Trophoblast cell (in vitro differentiated cells and primary cell): Measurements from ENCODE around the gene GYS1.

ENCODE experiments used
- DNase-seq, 2 donors: peaks; one replicate each; pipeline ENCODE4 v3.0.0-alpha.2; 2016
- H2AFZ ChIP-seq: 2 replicates; pipeline ENCODE4 v1.6.1; 2013; ENCODE audit warnings: low read length, moderate library complexity, mild to moderate bottlenecking; ENCODE audit not compliant: insufficient read depth, poor library complexity
- H2AK5ac ChIP-seq: 2 replicates; pipeline ENCODE4 v1.6.1; 2013; ENCODE audit warnings: mild to moderate bottlenecking, low read length
- H2BK120ac ChIP-seq: 2 replicates; pipeline ENCODE4 v1.6.1; 2013; ENCODE audit warnings: low read length, mild to moderate bottlenecking, moderate library complexity; ENCODE audit not compliant: insufficient read depth, poor library complexity
- H2BK12ac ChIP-seq: 2 replicates; pipeline ENCODE4 v1.6.1; 2013; ENCODE audit warnings: mild to moderate bottlenecking, low read length, moderate library complexity
- H2BK5ac ChIP-seq: 2 replicates; pipeline ENCODE4 v1.6.1; 2013; ENCODE audit warnings: low read length, low read depth, moderate library complexity, mild to moderate bottlenecking; ENCODE audit not compliant: poor library complexity
- H3K14ac ChIP-seq: 2 replicates; pipeline ENCODE4 v1.6.1; 2013; ENCODE audit warnings: mild to moderate bottlenecking, low read length
- H3K18ac ChIP-seq: 2 replicates; pipeline ENCODE4 v1.6.1; 2013; ENCODE audit warnings: mild to moderate bottlenecking, low read length
- H3K23ac ChIP-seq: 2 replicates; pipeline ENCODE4 v1.6.1; 2013; ENCODE audit warnings: low read length
- H3K27ac ChIP-seq: 2 replicates; pipeline ENCODE4 v1.5.1; 2013; ENCODE audit warnings: low read depth, mild to moderate bottlenecking, inconsistent platforms, low read length, moderate library complexity
- H3K27me3 ChIP-seq: 2 replicates; pipeline ENCODE4 v1.6.1; 2013; ENCODE audit warnings: inconsistent platforms, mild to moderate bottlenecking, low read length, moderate library complexity; ENCODE audit not compliant: insufficient read depth
- H3K36me3 ChIP-seq, 2 experiments: 1 replicate in 1 of 2; 2 replicates in 1 of 2; pipeline ENCODE4 v1.6.1; 2013; ENCODE audit warnings: low read length in 2 of 2, mild to moderate bottlenecking in 2 of 2, moderate library complexity in 1 of 2; ENCODE audit not compliant: insufficient read depth in 2 of 2, control insufficient read depth in 1 of 2
- H3K4ac ChIP-seq: 2 replicates; pipeline ENCODE4 v1.6.1; 2013; ENCODE audit warnings: low read depth, mild to moderate bottlenecking, low read length, moderate library complexity
- H3K4me1 ChIP-seq, 2 experiments: 1 replicate in 1 of 2; 2 replicates in 1 of 2; pipeline ENCODE4 v1.6.1; 2013; ENCODE audit warnings: low read length in 2 of 2, mild to moderate bottlenecking in 2 of 2, moderate library complexity in 1 of 2; ENCODE audit not compliant: insufficient read depth in 2 of 2, control insufficient read depth in 1 of 2
- H3K4me2 ChIP-seq: 2 replicates; pipeline ENCODE4 v1.6.1; 2013; ENCODE audit warnings: inconsistent platforms, mild to moderate bottlenecking, low read length, moderate library complexity
- H3K4me3 ChIP-seq: 2 replicates; pipeline ENCODE4 v1.5.1; 2013; ENCODE audit warnings: mild to moderate bottlenecking, low read depth, low read length, inconsistent platforms
- H3K79me1 ChIP-seq: one replicate; pipeline ENCODE4 v1.6.1; 2013; ENCODE audit warnings: low read length
- H3K79me2 ChIP-seq: 2 replicates; pipeline ENCODE4 v1.6.1; 2013; ENCODE audit warnings: low read length, mild to moderate bottlenecking; ENCODE audit not compliant: control insufficient read depth, insufficient read depth, poor library complexity
- H3K9ac ChIP-seq: 2 replicates; pipeline ENCODE4 v1.6.1; 2013; ENCODE audit warnings: mild to moderate bottlenecking, low read length
- H3K9me3 ChIP-seq: 2 replicates; pipeline ENCODE4 v1.6.1; 2013; ENCODE audit warnings: low read depth, mild to moderate bottlenecking, control low read depth, inconsistent platforms, low read length; ENCODE audit not compliant: insufficient read depth
- H4K12ac ChIP-seq: 2 replicates; pipeline ENCODE4 v1.6.1; 2013; ENCODE audit warnings: low read depth, mild to moderate bottlenecking, low read length, moderate library complexity
- H4K8ac ChIP-seq: 2 replicates; pipeline ENCODE4 v1.6.1; 2013; ENCODE audit warnings: low read depth, mild to moderate bottlenecking, low read length, moderate library complexity
- H4K91ac ChIP-seq: one replicate; pipeline ENCODE4 v1.6.1; 2013; ENCODE audit warnings: low read depth, mild to moderate bottlenecking, low read length, moderate library complexity
- WGBS: extraction: QIAGEN DNeasy Blood & Tissue Kit; methylation state at CpG from one replicate; pipeline ENCODE4 v1.1.7; 2013; ENCODE audit warnings: missing lambda C conversion rate; ENCODE audit not compliant: insufficient read length, insufficient coverage; ENCODE audit errors: extremely low coverage; 5-methylcytosine and 5-hydroxymethylcytosine counted together

Gene GYS1

GRCh38 chr19:48938256-48938655 lies 54.9 kb downstream of the GYS1 start:
- Histone ChIP-seq H3K4me1 (peaks cover 0 to 2% of the 10 kb centered on the region in 2 experiments), H3K27me3 (no peaks in the 10 kb centered on the region), H3K4me3 (no peak overlapping the region), H3K36me3 (no peaks in the 10 kb centered on the region), H2BK120ac (no peak overlapping the region), H3K4ac (no peak overlapping the region), H3K4me2 (no peak overlapping the region), H2AFZ (no peak overlapping the region), H4K91ac (no peak overlapping the region), H3K14ac (no peak overlapping the region), H3K18ac (no peak overlapping the region), H2BK5ac (no peak overlapping the region), H2BK12ac (no peak overlapping the region), H4K12ac (no peak overlapping the region), H3K79me1 (no peaks in the 10 kb centered on the region), H4K8ac (no peak overlapping the region), H3K27ac (no peak overlapping the region), H3K9me3 (peaks cover 3% of the 10 kb centered on the region), H2AK5ac (no peak overlapping the region), H3K9ac (no peak overlapping the region), H3K79me2 (no peaks in the 10 kb centered on the region), H3K23ac (no peak overlapping the region)
- WGBS: no CpG with 5 or more reads among the region's 7 CpGs
- DNase-seq: no peak

- WGBS: no CpG with 5 or more reads among the region's 25 CpGs
- H3K4ac ChIP-seq: no peak overlapping the region
Measured at GRCh38 chr19:48935864-48936263, 57.2 kb downstream of the GYS1 start.

GRCh38 chr19:48934837-48935236 lies 58.3 kb downstream of the GYS1 start:
- no peak overlapping the region for H4K8ac ChIP-seq
- H3K9me3 ChIP-seq: no peaks in the 10 kb centered on the region
- H3K9ac ChIP-seq: no peak overlapping the region
- H4K91ac ChIP-seq: no peak overlapping the region
- H3K18ac ChIP-seq: no peak overlapping the region
- no peaks in the 10 kb centered on the region for H3K27me3 ChIP-seq
- no CpG with 5 or more reads among the region's 19 CpGs for WGBS
- no peak overlapping the region for H3K4me3 ChIP-seq
- no peak for DNase-seq
- H2AK5ac ChIP-seq: no peak overlapping the region
- no peak overlapping the region for H4K12ac ChIP-seq
- H3K23ac ChIP-seq: no peak overlapping the region
- H3K4ac ChIP-seq: no peak overlapping the region
- peaks cover 0 to 2% of the 10 kb centered on the region in 2 experiments for H3K4me1 ChIP-seq
- no peak overlapping the region for H3K14ac ChIP-seq
- no peak overlapping the region for H2BK12ac ChIP-seq
- H2BK120ac ChIP-seq: no peak overlapping the region
- H3K79me1 ChIP-seq: no peaks in the 10 kb centered on the region
- H2AFZ ChIP-seq: no peak overlapping the region
- no peak overlapping the region for H3K4me2 ChIP-seq
- H3K36me3 ChIP-seq: no peaks in the 10 kb centered on the region
- no peaks in the 10 kb centered on the region for H3K79me2 ChIP-seq
- H2BK5ac ChIP-seq: no peak overlapping the region
- no peak overlapping the region for H3K27ac ChIP-seq

More at GRCh38 chr19:48935864-48936263, 57.2 kb downstream of the GYS1 start:
- Histone ChIP-seq H3K27ac (no peak overlapping the region), H3K4me1 (peaks cover 0 to 2% of the 10 kb centered on the region in 2 experiments), H3K27me3 (no peaks in the 10 kb centered on the region), H2BK120ac (no peak overlapping the region), H3K36me3 (no peaks in the 10 kb centered on the region), H4K91ac (no peak overlapping the region), H3K79me2 (no peaks in the 10 kb centered on the region), H2BK12ac (no peak overlapping the region), H3K9ac (no peak overlapping the region), H3K18ac (no peak overlapping the region), H3K4me2 (no peak overlapping the region), H2BK5ac (no peak overlapping the region), H3K9me3 (peaks cover 3% of the 10 kb centered on the region), H3K23ac (no peak overlapping the region), H3K4me3 (no peak overlapping the region), H2AK5ac (no peak overlapping the region), H4K12ac (no peak overlapping the region), H3K14ac (no peak overlapping the region), H2AFZ (no peak overlapping the region), H4K8ac (no peak overlapping the region), H3K79me1 (no peaks in the 10 kb centered on the region)
- no peak for DNase-seq

GRCh38 chr19:48933382-48933932 lies 59.7 kb downstream of the GYS1 start, which contains the start of gene DHDH:
DHDH (plus strand) TSS chr19:48933699; CDS start chr19:48933722, 23 bp downstream.
- H3K9me3 ChIP-seq: no peaks in the 10 kb centered on the region
- H4K8ac ChIP-seq: no peak within 1 kb of the TSS
- no peaks in the 10 kb centered on the region for H3K27me3 ChIP-seq
- no peak within 1 kb of the TSS for H3K23ac ChIP-seq
- H2BK120ac ChIP-seq: no peak within 1 kb of the TSS
- H3K36me3 ChIP-seq: no peaks in the 10 kb centered on the region
- no peak within 1 kb of the TSS for H4K12ac ChIP-seq
- H3K14ac ChIP-seq: no peak within 1 kb of the TSS
- no peak within 1 kb of the TSS for H2BK12ac ChIP-seq
- no peak within 1 kb of the TSS for H3K18ac ChIP-seq
- peak within 1 kb of the TSS; percentile 75 for H3K4me2 ChIP-seq
- H2AFZ ChIP-seq: peak within 1 kb of the TSS; percentile 58
- H2BK5ac ChIP-seq: no peak within 1 kb of the TSS
- no peak within 1 kb of the TSS for H3K4ac ChIP-seq
- peak within 1 kb of the TSS; percentile 24 for H3K9ac ChIP-seq
- no CpG with 5 or more reads among the region's 43 CpGs for WGBS
- H2AK5ac ChIP-seq: no peak within 1 kb of the TSS
- no peaks in the 10 kb centered on the region for H3K79me1 ChIP-seq
- H4K91ac ChIP-seq: no peak within 1 kb of the TSS
- peak; percentile 96 to 98 for DNase-seq
- H3K79me2 ChIP-seq: no peaks in the 10 kb centered on the region
- peaks cover 0 to 2% of the 10 kb centered on the region in 2 experiments for H3K4me1 ChIP-seq
- peak within 1 kb of the TSS; percentile 57 for H3K4me3 ChIP-seq
- H3K27ac ChIP-seq: no peak within 1 kb of the TSS
